Activated naive CD8-positive, alpha-beta T cell treated with anti-CD3 and anti-CD28 coated beads, Interleukin-2, amount 10 ng/mL, durations not matched to agents 7 days and 5 days (primary cell): Measurements from ENCODE around the gene CNTNAP5. TPM values are rescaled to one million over a fixed set of nuclear protein-coding genes. Genes with fewer than 3 reads are reported as not detected.

Experiments
- ATAC-seq: fragments of 150-1000 bp; cut with Tn5 transposase; one replicate; pipeline ENCODE4 v1.10.0; 2021; ENCODE audit warnings: low read depth, moderate library complexity
- POLR2A ChIA-PET: fragments of 350-600 bp; sonication (Branson Sonifier 250); formaldehyde crosslinking; loops from one replicate; lab custom pipeline; 2021; ENCODE audit warnings: antibody characterized with exemption; lab: Charles Lee
- DNase-seq: peaks from one replicate; pipeline ENCODE4 v3.0.0; 2021
- H3K27ac Mint-ChIP-seq: one replicate; pipeline ENCODE4 v1.8.0; 2022; ENCODE audit warnings: mild to moderate bottlenecking, mixed read lengths
- H3K27me3 Mint-ChIP-seq: one replicate; pipeline ENCODE4 v1.8.0; 2022; ENCODE audit warnings: mild to moderate bottlenecking, moderate library complexity, mixed read lengths
- H3K36me3 Mint-ChIP-seq: one replicate; pipeline ENCODE4 v1.8.0; 2021; ENCODE audit warnings: mild to moderate bottlenecking, mixed read lengths
- H3K4me1 Mint-ChIP-seq: one replicate; pipeline ENCODE4 v1.8.0; 2021; ENCODE audit warnings: mixed read lengths
- H3K4me3 Mint-ChIP-seq: one replicate; pipeline ENCODE4 v1.8.0; 2022; ENCODE audit warnings: mild to moderate bottlenecking, moderate library complexity, mixed read lengths
- H3K9me3 Mint-ChIP-seq: one replicate; pipeline ENCODE4 v1.8.0; 2021; ENCODE audit warnings: mixed read lengths
- total RNA-seq, 2 experiments: library from RNA; stranded (reverse); gene quantifications; one replicate each; pipeline ENCODE4 v1.2.3, GENCODE V29; 2021

CNTNAP5 gene
- total RNA-seq, 2 experiments from 2014 or later: not detected

- ATAC-seq: no peak
- H3K27ac Mint-ChIP-seq: no peak overlapping the region
- no peaks in the 10 kb centered on the region for H3K36me3 Mint-ChIP-seq
- DNase-seq: no peak
- H3K4me3 Mint-ChIP-seq: no peak overlapping the region
- peaks cover 5% of the 10 kb centered on the region for H3K9me3 Mint-ChIP-seq
- H3K27me3 Mint-ChIP-seq: no peaks in the 10 kb centered on the region
- H3K4me1 Mint-ChIP-seq: no peaks in the 10 kb centered on the region
- POLR2A ChIA-PET: no interaction called here
Observed at GRCh38 chr2:124526221-124526620, 501.1 kb downstream of the CNTNAP5 start.

- Mint-ChIP-seq H3K27me3 (no peaks in the 10 kb centered on the region), H3K36me3 (no peaks in the 10 kb centered on the region), H3K9me3 (peaks cover 5% of the 10 kb centered on the region)
Observed at GRCh38 chr2:124530203-124530602, 505.1 kb downstream of the CNTNAP5 start.

GRCh38 chr2:124533226-124533954 lies 508.3 kb downstream of the CNTNAP5 start:
- H3K27me3 Mint-ChIP-seq: no peaks in the 10 kb centered on the region
- no peaks in the 10 kb centered on the region for H3K4me1 Mint-ChIP-seq
- ATAC-seq (no peak), DNase-seq (no peak)
- H3K4me3 Mint-ChIP-seq: no peak overlapping the region
- POLR2A ChIA-PET: no interaction called here
- H3K36me3 Mint-ChIP-seq: no peaks in the 10 kb centered on the region
- no peak overlapping the region for H3K27ac Mint-ChIP-seq
- H3K9me3 Mint-ChIP-seq: peaks cover 1% of the 10 kb centered on the region

More at GRCh38 chr2:124530203-124530602, 505.1 kb downstream of the CNTNAP5 start:
- Mint-ChIP-seq H3K27ac (no peak overlapping the region), H3K4me1 (no peaks in the 10 kb centered on the region), H3K4me3 (no peak overlapping the region)
- DNase-seq (no peak), ATAC-seq (no peak)
- POLR2A ChIA-PET: no interaction called here

- Mint-ChIP-seq H3K9me3 (no peaks in the 10 kb centered on the region), H3K27me3 (no peaks in the 10 kb centered on the region), H3K27ac (no peak overlapping the region), H3K36me3 (no peaks in the 10 kb centered on the region), H3K4me1 (no peaks in the 10 kb centered on the region), H3K4me3 (no peak overlapping the region)
- POLR2A ChIA-PET: no interaction called here
- DNase-seq: no peak
- ATAC-seq: no peak
Observed at GRCh38 chr2:124534028-124534427, 508.9 kb downstream of the CNTNAP5 start.

- Mint-ChIP-seq H3K36me3 (no peaks in the 10 kb centered on the region), H3K9me3 (no peaks in the 10 kb centered on the region), H3K4me1 (no peaks in the 10 kb centered on the region), H3K4me3 (no peak overlapping the region), H3K27me3 (no peaks in the 10 kb centered on the region), H3K27ac (no peak overlapping the region)
- POLR2A ChIA-PET: no interaction called here
- ATAC-seq (no peak), DNase-seq (no peak)
Observed at GRCh38 chr2:124535816-124536215, 510.7 kb downstream of the CNTNAP5 start.

- Mint-ChIP-seq H3K9me3 (no peaks in the 10 kb centered on the region), H3K27me3 (no peaks in the 10 kb centered on the region), H3K36me3 (no peaks in the 10 kb centered on the region), H3K4me1 (no peaks in the 10 kb centered on the region), H3K4me3 (no peak overlapping the region), H3K27ac (no peak overlapping the region)
- POLR2A ChIA-PET: no interaction called here
- DNase-seq (no peak), ATAC-seq (no peak)
Observed at GRCh38 chr2:124536591-124536990, 511.5 kb downstream of the CNTNAP5 start.

GRCh38 chr2:124538549-124538948 lies 513.5 kb downstream of the CNTNAP5 start:
- POLR2A ChIA-PET: no interaction called here
- Mint-ChIP-seq H3K9me3 (no peaks in the 10 kb centered on the region), H3K4me1 (no peaks in the 10 kb centered on the region), H3K27ac (no peak overlapping the region), H3K27me3 (no peaks in the 10 kb centered on the region), H3K36me3 (no peaks in the 10 kb centered on the region), H3K4me3 (no peak overlapping the region)
- ATAC-seq: no peak
- no peak for DNase-seq

GRCh38 chr2:124540805-124541204 lies 515.7 kb downstream of the CNTNAP5 start:
- Mint-ChIP-seq H3K4me1 (no peaks in the 10 kb centered on the region), H3K27me3 (no peaks in the 10 kb centered on the region), H3K4me3 (no peak overlapping the region), H3K9me3 (no peaks in the 10 kb centered on the region), H3K27ac (no peak overlapping the region), H3K36me3 (no peaks in the 10 kb centered on the region)
- POLR2A ChIA-PET: no interaction called here
- ATAC-seq (no peak), DNase-seq (no peak)

- Mint-ChIP-seq H3K27me3 (no peaks in the 10 kb centered on the region), H3K36me3 (no peaks in the 10 kb centered on the region), H3K27ac (no peak overlapping the region), H3K4me3 (no peak overlapping the region), H3K9me3 (no peaks in the 10 kb centered on the region), H3K4me1 (no peaks in the 10 kb centered on the region)
- DNase-seq (no peak), ATAC-seq (no peak)
- POLR2A ChIA-PET: no interaction called here
Observed at GRCh38 chr2:124542932-124543640, 518.0 kb downstream of the CNTNAP5 start.

- Mint-ChIP-seq H3K4me1 (no peaks in the 10 kb centered on the region), H3K36me3 (no peaks in the 10 kb centered on the region), H3K4me3 (no peak overlapping the region), H3K27ac (no peak overlapping the region), H3K27me3 (no peaks in the 10 kb centered on the region), H3K9me3 (no peaks in the 10 kb centered on the region)
- ATAC-seq: no peak
- DNase-seq: no peak
- POLR2A ChIA-PET: no interaction called here
Observed at GRCh38 chr2:124547700-124548099, 522.6 kb downstream of the CNTNAP5 start.

GRCh38 chr2:124558277-124558905 lies 533.3 kb downstream of the CNTNAP5 start:
- no peaks in the 10 kb centered on the region for H3K36me3 Mint-ChIP-seq

GRCh38 chr2:124559236-124559635 lies 534.1 kb downstream of the CNTNAP5 start:
- ATAC-seq (no peak), DNase-seq (no peak)
- no peaks in the 10 kb centered on the region for H3K4me1 Mint-ChIP-seq
- no peak overlapping the region for H3K27ac Mint-ChIP-seq
- H3K36me3 Mint-ChIP-seq: no peaks in the 10 kb centered on the region
- H3K27me3 Mint-ChIP-seq: no peaks in the 10 kb centered on the region
- POLR2A ChIA-PET: no interaction called here
- H3K9me3 Mint-ChIP-seq: peaks cover 2% of the 10 kb centered on the region
- no peak overlapping the region for H3K4me3 Mint-ChIP-seq

More at GRCh38 chr2:124558277-124558905, 533.3 kb downstream of the CNTNAP5 start:
- Mint-ChIP-seq H3K27ac (no peak overlapping the region), H3K9me3 (peaks cover 2% of the 10 kb centered on the region), H3K4me3 (no peak overlapping the region), H3K4me1 (no peaks in the 10 kb centered on the region), H3K27me3 (no peaks in the 10 kb centered on the region)
- DNase-seq: no peak
- POLR2A ChIA-PET: no interaction called here
- ATAC-seq: no peak

- ATAC-seq (no peak), DNase-seq (no peak)
- H3K4me3 Mint-ChIP-seq: no peak overlapping the region
- H3K27ac Mint-ChIP-seq: no peak overlapping the region
- no peaks in the 10 kb centered on the region for H3K27me3 Mint-ChIP-seq
- H3K9me3 Mint-ChIP-seq: peaks cover 2% of the 10 kb centered on the region
- no peaks in the 10 kb centered on the region for H3K36me3 Mint-ChIP-seq
- POLR2A ChIA-PET: no interaction called here
- H3K4me1 Mint-ChIP-seq: no peaks in the 10 kb centered on the region
Observed at GRCh38 chr2:124560592-124561112, 535.6 kb downstream of the CNTNAP5 start.
